HG03442 (cell line): ENCODE data around the gene PSD4.

ENCODE experiments used
- ATAC-seq: cut with Tn5 transposase; IDR thresholded peaks from one replicate; pipeline ENCODE4 v1.9.1; 2021; ENCODE audit warnings: mild to moderate bottlenecking, moderate library complexity; ENCODE audit not compliant: unreplicated experiment

Gene PSD4

GRCh38 chr2:113219889-113220641 is 46.3 kb downstream of the PSD4 start:
- ATAC-seq = no peak

- no peak for ATAC-seq
These were observed 47.4 kb downstream of the PSD4 start for GRCh38 chr2:113220970-113221708.

- no peak for ATAC-seq
These were observed 48.1 kb downstream of the PSD4 start for GRCh38 chr2:113221846-113222245.

- ATAC-seq = no peak
These were observed 50.0 kb downstream of the PSD4 start for GRCh38 chr2:113223813-113224212.

GRCh38 chr2:113224647-113225236 is 51.0 kb downstream of the PSD4 start:
- no peak for ATAC-seq

- ATAC-seq = no peak
These were observed 51.8 kb downstream of the PSD4 start for GRCh38 chr2:113225263-113226259.

GRCh38 chr2:113226462-113226861 is 52.7 kb downstream of the PSD4 start:
- ATAC-seq = no peak

- ATAC-seq = no peak
These were observed 53.5 kb downstream of the PSD4 start for GRCh38 chr2:113227290-113227689.

- ATAC-seq = no peak
These were observed 53.9 kb downstream of the PSD4 start for GRCh38 chr2:113227698-113228097.

- ATAC-seq = no peak
These were observed 54.6 kb downstream of the PSD4 start for GRCh38 chr2:113228351-113228750.

GRCh38 chr2:113228991-113229716 is 55.4 kb downstream of the PSD4 start:
- ATAC-seq = no peak

GRCh38 chr2:113229795-113230194 is 56.0 kb downstream of the PSD4 start:
- no peak for ATAC-seq

- no peak for ATAC-seq
These were observed 56.8 kb downstream of the PSD4 start for GRCh38 chr2:113230531-113230930.

- no peak for ATAC-seq
These were observed 57.3 kb downstream of the PSD4 start for GRCh38 chr2:113231064-113231463.

GRCh38 chr2:113232123-113232522 is 58.4 kb downstream of the PSD4 start:
- no peak for ATAC-seq

- ATAC-seq = no peak
These were observed 59.0 kb downstream of the PSD4 start for GRCh38 chr2:113232740-113233139.

- peak; percentile 55 for ATAC-seq
These were observed 60.1 kb downstream of the PSD4 start for GRCh38 chr2:113233593-113234550.

- no peak for ATAC-seq
These were observed 61.1 kb downstream of the PSD4 start for GRCh38 chr2:113234721-113235346.
